Measurements from ENCODE around the gene IGSF23. TPM values are rescaled to one million over a fixed set of nuclear protein-coding genes. Genes with fewer than 3 reads are reported as not detected.

IGSF23 gene
- total and polyA plus RNA-seq, 7 experiments from 2014 or later, result not detected

GRCh38 chr19:44675521-44675920 lies 62.2 kb downstream of the IGSF23 start:
- Mint-ChIP-seq H3K27ac (no peak overlapping the region), H3K9me3 (peaks cover 0 to 2% (median 0%) of the 10 kb centered on the region in 11 donors), H3K4me1 (peaks cover 0 to 4% (median 0%) of the 10 kb centered on the region in 7 donors), H3K27me3 (peaks cover 0 to 2% (median 0%) of the 10 kb centered on the region in 5 donors), H3K36me3 (no peaks in the 10 kb centered on the region), H3K4me3 (no peak overlapping the region)
- Histone ChIP-seq H3K9me3 (ENCODE audit: control insufficient read depth in 2 of 3, low read length in 3 of 3) (no peaks in the 10 kb centered on the region), H3K27ac (ENCODE audit: low read depth, low read length) (no peak overlapping the region), H3K4me3 (ENCODE audit: low read length) (no peak overlapping the region), H3K27me3 (ENCODE audit: control insufficient read depth in 2 of 2, insufficient read depth in 2 of 2, low read length in 2 of 2) (no peaks in the 10 kb centered on the region), H3K4me1 (ENCODE audit: control insufficient read depth in 2 of 2, insufficient read depth in 2 of 2, low read length in 2 of 2) (no peaks in the 10 kb centered on the region), H3K36me3 (ENCODE audit: control insufficient read depth in 2 of 3, insufficient read depth in 3 of 3, low read length in 3 of 3) (no peaks in the 10 kb centered on the region)
- POLR2A ChIA-PET, result no interaction called here
- DNase-seq (no peak), ATAC-seq (no peak)
- intact Hi-C loops (cut with micrococcal nuclease), result no loop called here
- CTCF ChIA-PET, result interaction anchor here (0.7 kb wide), 1 partner anchor 14 kb away, joined by 3 read pairs; no protein-coding TSS in a partner anchor

GRCh38 chr19:44677019-44677811 lies 63.9 kb downstream of the IGSF23 start:
- Mint-ChIP-seq H3K27me3 (peaks cover 0 to 3% (median 0%) of the 10 kb centered on the region in 5 donors), H3K9me3 (peaks cover 0 to under 1% (median 0%) of the 10 kb centered on the region in 11 donors), H3K4me1 (peaks cover 0 to 4% (median 0%) of the 10 kb centered on the region in 7 donors), H3K4me3 (no peak overlapping the region), H3K27ac (no peak overlapping the region), H3K36me3 (no peaks in the 10 kb centered on the region)
- DNase-seq, result no peak
- ATAC-seq, result no peak
- intact Hi-C loops (cut with micrococcal nuclease), result no loop called here
- no peaks in the 10 kb centered on the region for H3K9me3 ChIP-seq (ENCODE audit: control insufficient read depth in 2 of 3, low read length in 3 of 3)
- CTCF ChIA-PET, result no interaction called here
- no peaks in the 10 kb centered on the region for H3K36me3 ChIP-seq (ENCODE audit: control insufficient read depth in 2 of 3, insufficient read depth in 3 of 3, low read length in 3 of 3)
- H3K27me3 ChIP-seq (ENCODE audit: control insufficient read depth in 2 of 2, insufficient read depth in 2 of 2, low read length in 2 of 2), result no peaks in the 10 kb centered on the region
- no peaks in the 10 kb centered on the region for H3K4me1 ChIP-seq (ENCODE audit: control insufficient read depth in 2 of 2, insufficient read depth in 2 of 2, low read length in 2 of 2)
- H3K27ac ChIP-seq (ENCODE audit: low read depth, low read length), result no peak overlapping the region
- no peak overlapping the region for H3K4me3 ChIP-seq (ENCODE audit: low read length)
- POLR2A ChIA-PET, result no interaction called here

GRCh38 chr19:44680536-44680935 lies 67.2 kb downstream of the IGSF23 start:
- no peak overlapping the region for H3K27ac ChIP-seq (ENCODE audit: low read depth, low read length)
- Mint-ChIP-seq H3K4me1 (peaks cover 5 to 12% (median 6%) of the 10 kb centered on the region in 7 donors), H3K9me3 (no peaks in the 10 kb centered on the region), H3K36me3 (no peaks in the 10 kb centered on the region), H3K4me3 (no peak overlapping the region), H3K27me3 (peaks cover 0 to 12% (median 5%) of the 10 kb centered on the region in 5 donors), H3K27ac (no peak overlapping the region)
- no peak for DNase-seq
- no peaks in the 10 kb centered on the region for H3K36me3 ChIP-seq (ENCODE audit: control insufficient read depth in 2 of 3, insufficient read depth in 3 of 3, low read length in 3 of 3)
- no peak for ATAC-seq
- intact Hi-C loops (cut with micrococcal nuclease), result no loop called here
- ChIA-PET POLR2A (no interaction called here), CTCF (no interaction called here)
- H3K27me3 ChIP-seq (ENCODE audit: control insufficient read depth in 2 of 2, insufficient read depth in 2 of 2, low read length in 2 of 2), result no peaks in the 10 kb centered on the region
- H3K9me3 ChIP-seq (ENCODE audit: control insufficient read depth in 2 of 3, low read length in 3 of 3), result no peaks in the 10 kb centered on the region
- H3K4me3 ChIP-seq (ENCODE audit: low read length), result no peak overlapping the region
- H3K4me1 ChIP-seq (ENCODE audit: control insufficient read depth in 2 of 2, insufficient read depth in 2 of 2, low read length in 2 of 2), result no peaks in the 10 kb centered on the region

- Histone ChIP-seq H3K4me3 (ENCODE audit: low read length) (no peak overlapping the region), H3K27ac (ENCODE audit: low read depth, low read length) (no peak overlapping the region), H3K36me3 (ENCODE audit: control insufficient read depth in 2 of 3, insufficient read depth in 3 of 3, low read length in 3 of 3) (no peaks in the 10 kb centered on the region), H3K27me3 (ENCODE audit: control insufficient read depth in 2 of 2, insufficient read depth in 2 of 2, low read length in 2 of 2) (no peaks in the 10 kb centered on the region), H3K9me3 (ENCODE audit: control insufficient read depth in 2 of 3, low read length in 3 of 3) (no peaks in the 10 kb centered on the region), H3K4me1 (ENCODE audit: control insufficient read depth in 2 of 2, insufficient read depth in 2 of 2, low read length in 2 of 2) (no peaks in the 10 kb centered on the region)
- ChIA-PET POLR2A (interaction anchor here (0.6 kb wide), 1 partner anchor 61 kb away, joined by 3 read pairs; no protein-coding TSS in a partner anchor), CTCF (no interaction called here)
- no peak for DNase-seq
- intact Hi-C loops (cut with micrococcal nuclease), result no loop called here
- H3K27me3 Mint-ChIP-seq, result peaks cover 0 to 17% (median 5%) of the 10 kb centered on the region in 5 donors
- no peak overlapping the region for H3K27ac Mint-ChIP-seq
- no peaks in the 10 kb centered on the region for H3K9me3 Mint-ChIP-seq
- no peak overlapping the region for H3K4me3 Mint-ChIP-seq
- no peaks in the 10 kb centered on the region for H3K36me3 Mint-ChIP-seq
- ATAC-seq, result no peak
- H3K4me1 Mint-ChIP-seq, result peaks cover 5 to 14% (median 6%) of the 10 kb centered on the region in 7 donors
Measured at GRCh38 chr19:44681992-44682790, 68.8 kb downstream of the IGSF23 start.

GRCh38 chr19:44682807-44683206 lies 69.4 kb downstream of the IGSF23 start:
- H3K4me1 Mint-ChIP-seq, result peaks cover 5 to 14% (median 6%) of the 10 kb centered on the region in 7 donors
- Histone ChIP-seq H3K9me3 (ENCODE audit: control insufficient read depth in 2 of 3, low read length in 3 of 3) (no peaks in the 10 kb centered on the region), H3K27ac (ENCODE audit: low read depth, low read length) (no peak overlapping the region), H3K4me3 (ENCODE audit: low read length) (no peak overlapping the region), H3K36me3 (ENCODE audit: control insufficient read depth in 2 of 3, insufficient read depth in 3 of 3, low read length in 3 of 3) (no peaks in the 10 kb centered on the region), H3K27me3 (ENCODE audit: control insufficient read depth in 2 of 2, insufficient read depth in 2 of 2, low read length in 2 of 2) (no peaks in the 10 kb centered on the region), H3K4me1 (ENCODE audit: control insufficient read depth in 2 of 2, insufficient read depth in 2 of 2, low read length in 2 of 2) (no peaks in the 10 kb centered on the region)
- ATAC-seq, result no peak
- H3K36me3 Mint-ChIP-seq, result no peaks in the 10 kb centered on the region
- intact Hi-C loops (cut with micrococcal nuclease), result no loop called here
- H3K27me3 Mint-ChIP-seq, result peaks cover 3 to 18% (median 7%) of the 10 kb centered on the region in 5 donors
- CTCF ChIA-PET, result interaction anchor here (0.6 kb wide), 1 partner anchor 46 kb away, joined by 7 read pairs; no protein-coding TSS in a partner anchor
- peak overlapping the region in 1 of 9 donors; percentile 2 for H3K27ac Mint-ChIP-seq
- POLR2A ChIA-PET, result no interaction called here
- DNase-seq, result no peak
- no peaks in the 10 kb centered on the region for H3K9me3 Mint-ChIP-seq
- no peak overlapping the region for H3K4me3 Mint-ChIP-seq

GRCh38 chr19:44683434-44684210 lies 70.3 kb downstream of the IGSF23 start:
- Mint-ChIP-seq H3K36me3 (no peaks in the 10 kb centered on the region), H3K27me3 (peaks cover 4 to 21% (median 9%) of the 10 kb centered on the region in 5 donors), H3K4me1 (peaks cover 5 to 14% (median 6%) of the 10 kb centered on the region in 7 donors), H3K9me3 (no peaks in the 10 kb centered on the region), H3K27ac (peak overlapping the region in 1 of 9 donors; percentile 45), H3K4me3 (no peak overlapping the region)
- ChIA-PET CTCF (interaction anchor here (0.6 kb wide), 1 partner anchor 45 kb away, joined by 7 read pairs; no protein-coding TSS in a partner anchor), POLR2A (no interaction called here)
- DNase-seq (no peak), ATAC-seq (no peak)
- no peaks in the 10 kb centered on the region for H3K4me1 ChIP-seq (ENCODE audit: control insufficient read depth in 2 of 2, insufficient read depth in 2 of 2, low read length in 2 of 2)
- no peaks in the 10 kb centered on the region for H3K27me3 ChIP-seq (ENCODE audit: control insufficient read depth in 2 of 2, insufficient read depth in 2 of 2, low read length in 2 of 2)
- no peak overlapping the region for H3K27ac ChIP-seq (ENCODE audit: low read depth, low read length)
- intact Hi-C loops (cut with micrococcal nuclease), result no loop called here
- H3K4me3 ChIP-seq (ENCODE audit: low read length), result no peak overlapping the region
- H3K9me3 ChIP-seq (ENCODE audit: control insufficient read depth in 2 of 3, low read length in 3 of 3), result no peaks in the 10 kb centered on the region
- H3K36me3 ChIP-seq (ENCODE audit: control insufficient read depth in 2 of 3, insufficient read depth in 3 of 3, low read length in 3 of 3), result no peaks in the 10 kb centered on the region
